Esophagus muscularis mucosa (tissue), 4 donors: ENCODE data around the gene MAP3K9. TPM values are rescaled to one million over a fixed set of nuclear protein-coding genes. Genes with fewer than 3 reads are reported as not detected.

ENCODE experiments used
- DNase-seq: peaks from one replicate; pipeline ENCODE4 v3.0.0-alpha.2; 2017; ENCODE audit errors: extremely low spot score
- H3K27ac ChIP-seq, 4 donors: fragments of 200-600 bp; sonication (generic); replicated peaks in 1 of 4; 1 replicate in 3 of 4; 2 replicates in 1 of 4; pipeline ENCODE4 v1.5.1; 2016 to 2019; ENCODE audit warnings: mild to moderate bottlenecking in 1 of 4
- H3K27me3 ChIP-seq, 4 donors: fragments of 200-600 bp; sonication (generic); one replicate each; pipeline versions ENCODE4 v1.5.1 to v1.6.0; 2016 to 2019
- H3K36me3 ChIP-seq, 4 donors: fragments of 200-600 bp; sonication (generic); one replicate each; pipeline ENCODE4 v1.5.1; 2016 to 2019
- H3K4me1 ChIP-seq, 4 donors: fragments of 200-600 bp; sonication (generic); one replicate each; pipeline ENCODE4 v1.5.1; 2016 to 2019
- H3K4me3 ChIP-seq, 4 donors: fragments of 200-600 bp; sonication (generic); 1 replicate in 2 of 4; 2 replicates in 2 of 4; pipeline ENCODE4 v1.5.1; 2016 to 2019; ENCODE audit warnings: mild to moderate bottlenecking in 4 of 4, moderate library complexity in 1 of 4
- H3K9me3 ChIP-seq, 4 donors: fragments of 200-600 bp; sonication (generic); 1 replicate in 3 of 4; 2 replicates in 1 of 4; pipeline ENCODE4 v1.5.1; 2016 to 2019
- EP300 ChIP-seq: sonication (generic); formaldehyde crosslinking; IDR thresholded peaks from one replicate; pipeline ENCODE4 v1.6.1; 2017; ENCODE audit warnings: antibody characterized with exemption
- POLR2A ChIP-seq: fragments of 450-650 bp; IDR thresholded peaks from one replicate; pipeline ENCODE4 v1.6.1; 2017; ENCODE audit warnings: antibody characterized with exemption, moderate library complexity, mild to moderate bottlenecking, low read depth
- POLR2AphosphoS5 ChIP-seq, 2 donors: sonication (generic); formaldehyde crosslinking; IDR thresholded peaks; one replicate each; pipeline ENCODE4 v1.6.1; 2017; ENCODE audit warnings: antibody characterized with exemption in 2 of 2
- WGBS: methylation state at CpG from one replicate; pipeline ENCODE4 v1.1.5; 2018; 5-methylcytosine and 5-hydroxymethylcytosine counted together
- intact Hi-C: fragments of 100-400 bp; cut with DNase I; formaldehyde crosslinking; loops from one replicate; pipeline ENCODE4 v1.15.1; 2023
- total RNA-seq, 4 donors: library from RNA; depleted of rRNA; stranded (reverse); fragments of >200 nt; gene quantifications; one replicate each; pipeline versions ENCODE4 v1.1.0 to v1.2.1, GENCODE V29; 2016
- TF ChIP-seq, protein P1 (sequence below), 3 experiments: fragments of 200-600 bp in 2 of 3; fragments of 450-650 bp in 1 of 3; sonication (generic) in 2 of 3; IDR thresholded peaks; one replicate each; pipeline ENCODE4 v1.5.1; 2017 to 2019; ENCODE audit warnings: antibody characterized with exemption in 3 of 3, mild to moderate bottlenecking in 2 of 3, moderate library complexity in 1 of 3

Gene MAP3K9
- total RNA-seq, 4 donors from 2014 or later = 0.83 to 3.3 (median 1.8) TPM

DNA sequence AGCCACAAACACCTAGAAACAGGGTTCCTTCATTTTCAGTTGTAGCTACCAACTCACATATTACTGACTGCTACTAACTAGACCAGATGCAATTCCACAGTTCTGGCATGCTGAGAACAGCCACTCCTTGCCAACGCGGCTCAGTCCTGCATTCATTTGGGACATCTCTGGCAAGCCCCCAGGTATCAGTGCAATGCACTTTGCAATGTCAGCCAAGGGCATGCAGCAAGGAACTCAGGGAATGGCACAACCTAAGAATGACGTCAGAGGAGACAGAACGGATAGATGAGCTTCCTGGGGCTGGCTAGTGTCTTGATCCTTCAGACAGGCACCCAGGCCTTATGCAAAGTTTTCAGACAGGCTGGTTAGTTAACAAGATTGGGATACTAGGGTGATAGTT, 29.6 kb downstream of the MAP3K9 start:
- no peaks in the 10 kb centered on the region for H3K27me3 ChIP-seq
- peaks cover 0 to 8% (median 2%) of the 10 kb centered on the region in 4 donors for H3K4me1 ChIP-seq
- WGBS = 68% methylated on average over 4 of the region's 4 CpGs
- no peaks in the 10 kb centered on the region for H3K36me3 ChIP-seq
- intact Hi-C loops = no loop called here
- TF ChIP-seq EP300 (no peak), POLR2AphosphoS5 (IDR thresholded peaks at IDR 0.05) (peak in 1 of 2 donors; percentile 36)
- TF ChIP-seq, protein P1, sequence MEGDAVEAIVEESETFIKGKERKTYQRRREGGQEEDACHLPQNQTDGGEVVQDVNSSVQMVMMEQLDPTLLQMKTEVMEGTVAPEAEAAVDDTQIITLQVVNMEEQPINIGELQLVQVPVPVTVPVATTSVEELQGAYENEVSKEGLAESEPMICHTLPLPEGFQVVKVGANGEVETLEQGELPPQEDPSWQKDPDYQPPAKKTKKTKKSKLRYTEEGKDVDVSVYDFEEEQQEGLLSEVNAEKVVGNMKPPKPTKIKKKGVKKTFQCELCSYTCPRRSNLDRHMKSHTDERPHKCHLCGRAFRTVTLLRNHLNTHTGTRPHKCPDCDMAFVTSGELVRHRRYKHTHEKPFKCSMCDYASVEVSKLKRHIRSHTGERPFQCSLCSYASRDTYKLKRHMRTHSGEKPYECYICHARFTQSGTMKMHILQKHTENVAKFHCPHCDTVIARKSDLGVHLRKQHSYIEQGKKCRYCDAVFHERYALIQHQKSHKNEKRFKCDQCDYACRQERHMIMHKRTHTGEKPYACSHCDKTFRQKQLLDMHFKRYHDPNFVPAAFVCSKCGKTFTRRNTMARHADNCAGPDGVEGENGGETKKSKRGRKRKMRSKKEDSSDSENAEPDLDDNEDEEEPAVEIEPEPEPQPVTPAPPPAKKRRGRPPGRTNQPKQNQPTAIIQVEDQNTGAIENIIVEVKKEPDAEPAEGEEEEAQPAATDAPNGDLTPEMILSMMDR (IDR thresholded peaks at IDR 0.05) = no peak
- no peaks in the 10 kb centered on the region for H3K9me3 ChIP-seq
- H3K4me3 ChIP-seq = no peak overlapping the region
- no peak overlapping the region for H3K27ac ChIP-seq
- no peak for DNase-seq

DNA sequence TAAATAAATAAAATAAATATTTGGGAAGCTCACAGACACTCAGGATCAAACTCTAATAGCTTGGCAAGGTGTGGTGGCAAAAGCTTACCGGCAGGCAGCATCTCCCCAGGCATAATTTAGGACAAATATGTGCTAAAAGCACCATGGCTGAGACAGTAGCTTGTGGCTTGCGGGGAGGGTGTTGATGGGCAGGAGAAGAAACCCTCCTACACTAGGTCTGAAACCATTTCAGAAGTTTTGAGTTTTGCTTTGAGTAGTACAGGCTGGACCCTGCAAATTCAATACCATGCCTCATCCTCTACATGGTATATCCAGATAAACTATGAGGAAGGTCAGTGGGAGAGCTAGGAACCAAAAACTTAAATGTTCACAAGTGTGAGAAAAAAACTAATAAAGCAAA, 33.1 kb downstream of the MAP3K9 start:
- 94% methylated on average over 2 of the region's 2 CpGs for WGBS
- Histone ChIP-seq H3K4me3 (no peak overlapping the region), H3K36me3 (no peaks in the 10 kb centered on the region), H3K27ac (no peak overlapping the region), H3K9me3 (no peaks in the 10 kb centered on the region), H3K27me3 (no peaks in the 10 kb centered on the region), H3K4me1 (peaks cover 0 to 8% (median 2%) of the 10 kb centered on the region in 4 donors)
- TF ChIP-seq POLR2A = no peak
- no peak for TF ChIP-seq EP300
- TF ChIP-seq, protein P1 (IDR thresholded peaks at IDR 0.05) = no peak
- TF ChIP-seq POLR2AphosphoS5 (IDR thresholded peaks at IDR 0.05) = no peak
- DNase-seq = no peak
- intact Hi-C loops = no loop called here

DNA sequence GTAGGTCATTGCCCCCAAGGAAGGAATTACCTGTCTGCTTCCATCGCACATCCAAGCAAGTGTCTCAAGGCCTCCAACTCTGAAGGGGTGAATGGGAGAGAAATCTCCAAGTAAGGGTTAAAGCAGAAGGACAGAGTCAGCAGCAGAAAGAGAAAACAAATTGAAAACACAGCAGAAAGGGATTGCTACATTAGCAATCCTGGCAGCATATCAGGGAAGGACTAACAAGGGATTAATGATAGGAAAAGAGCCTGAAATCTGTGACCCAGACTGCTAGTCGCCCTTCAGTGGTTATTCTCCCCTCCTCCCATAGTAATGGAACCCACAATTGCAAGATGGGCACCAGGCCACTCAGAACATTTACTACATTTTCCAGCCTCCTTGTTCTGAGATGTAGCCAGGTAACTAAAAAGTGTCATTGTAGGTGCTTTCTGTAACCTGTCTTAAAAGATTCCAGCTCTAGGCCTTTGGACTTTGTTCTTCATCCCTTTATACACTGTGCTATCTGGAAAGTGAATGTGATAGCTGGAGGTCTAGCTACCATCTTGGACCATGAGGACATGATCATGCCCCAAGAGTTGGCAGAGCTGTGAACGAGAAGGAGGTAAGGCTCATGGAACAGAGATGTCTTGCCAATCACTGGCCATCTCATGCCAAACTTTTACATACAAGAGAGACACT, 36.0 kb downstream of the MAP3K9 start:
- Histone ChIP-seq H3K4me3 (no peak overlapping the region), H3K4me1 (no peaks in the 10 kb centered on the region), H3K27me3 (no peaks in the 10 kb centered on the region), H3K27ac (no peak overlapping the region), H3K9me3 (no peaks in the 10 kb centered on the region), H3K36me3 (no peaks in the 10 kb centered on the region)
- WGBS = 91% methylated on average over 3 of the region's 3 CpGs
- no peak for DNase-seq
- TF ChIP-seq POLR2A (no peak), EP300 (no peak), POLR2AphosphoS5 (IDR thresholded peaks at IDR 0.05) (no peak)
- TF ChIP-seq, protein P1 (IDR thresholded peaks at IDR 0.05) = no peak
- intact Hi-C loops = no loop called here

DNA sequence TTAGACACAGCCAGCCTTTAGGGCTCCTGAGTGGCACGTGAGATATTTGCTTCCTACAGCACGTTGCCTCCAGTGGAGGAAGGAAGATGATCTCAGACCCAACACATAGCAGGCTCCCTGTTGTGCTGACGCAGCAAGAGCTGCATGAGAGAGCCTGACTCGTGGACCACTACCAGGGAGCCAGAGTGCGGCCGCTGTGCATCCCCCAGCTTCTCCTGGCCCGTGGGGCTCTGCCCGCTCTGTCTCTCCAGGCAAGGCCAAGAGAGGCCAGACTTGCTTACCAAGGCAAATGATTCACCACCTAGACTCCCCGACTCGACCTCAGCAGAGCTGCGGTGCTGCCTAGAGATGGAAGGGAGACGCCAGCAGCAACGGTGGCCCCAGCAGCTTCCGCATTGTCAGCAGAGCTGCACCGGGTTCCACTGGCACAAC, 37.5 kb downstream of the MAP3K9 start:
- no peaks in the 10 kb centered on the region for H3K4me1 ChIP-seq
- intact Hi-C loops = no loop called here
- no peaks in the 10 kb centered on the region for H3K9me3 ChIP-seq
- TF ChIP-seq EP300 (no peak), POLR2A (no peak), POLR2AphosphoS5 (IDR thresholded peaks at IDR 0.05) (no peak)
- TF ChIP-seq, protein P1 (IDR thresholded peaks at IDR 0.05) = no peak
- no peaks in the 10 kb centered on the region for H3K27me3 ChIP-seq
- no peaks in the 10 kb centered on the region for H3K36me3 ChIP-seq
- no peak overlapping the region for H3K4me3 ChIP-seq
- 66% methylated on average over 12 of the region's 15 CpGs for WGBS
- no peak for DNase-seq
- H3K27ac ChIP-seq = no peak overlapping the region

DNA sequence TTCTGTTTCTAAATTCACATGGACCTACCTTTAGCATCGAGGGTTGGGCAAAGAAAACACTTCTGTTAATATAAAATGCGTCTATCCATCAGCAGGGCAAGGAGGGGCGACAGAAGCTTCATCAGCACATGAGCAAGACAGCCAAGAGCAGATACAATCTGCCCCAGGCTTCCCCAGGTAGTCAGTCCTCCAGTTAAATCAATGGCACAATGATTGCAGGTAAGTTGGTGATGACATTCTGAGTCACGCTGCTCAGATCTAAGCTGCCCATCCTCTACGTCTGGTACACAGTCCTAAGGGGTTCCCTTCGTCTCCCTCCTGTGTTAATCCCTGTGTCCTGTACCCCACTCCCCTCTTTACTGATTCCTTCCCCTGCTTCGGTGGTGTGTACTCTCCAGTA, 38.8 kb downstream of the MAP3K9 start:
- Histone ChIP-seq H3K9me3 (no peaks in the 10 kb centered on the region), H3K27me3 (no peaks in the 10 kb centered on the region), H3K4me3 (no peak overlapping the region), H3K27ac (no peak overlapping the region), H3K4me1 (no peaks in the 10 kb centered on the region), H3K36me3 (no peaks in the 10 kb centered on the region)
- intact Hi-C loops = no loop called here
- TF ChIP-seq EP300 = no peak
- TF ChIP-seq, protein P1 (IDR thresholded peaks at IDR 0.05) = no peak
- TF ChIP-seq POLR2A = no peak
- no peak for TF ChIP-seq POLR2AphosphoS5 (IDR thresholded peaks at IDR 0.05)
- 91% methylated on average over 7 of the region's 7 CpGs for WGBS
- DNase-seq = no peak
